Measurements from ENCODE around the gene BMPER. TPM values are rescaled to one million over a fixed set of nuclear protein-coding genes. Genes with fewer than 3 reads are reported as not detected.

BMPER gene
- polyA plus RNA-seq, 1 experiment: 8.8 TPM

DNA sequence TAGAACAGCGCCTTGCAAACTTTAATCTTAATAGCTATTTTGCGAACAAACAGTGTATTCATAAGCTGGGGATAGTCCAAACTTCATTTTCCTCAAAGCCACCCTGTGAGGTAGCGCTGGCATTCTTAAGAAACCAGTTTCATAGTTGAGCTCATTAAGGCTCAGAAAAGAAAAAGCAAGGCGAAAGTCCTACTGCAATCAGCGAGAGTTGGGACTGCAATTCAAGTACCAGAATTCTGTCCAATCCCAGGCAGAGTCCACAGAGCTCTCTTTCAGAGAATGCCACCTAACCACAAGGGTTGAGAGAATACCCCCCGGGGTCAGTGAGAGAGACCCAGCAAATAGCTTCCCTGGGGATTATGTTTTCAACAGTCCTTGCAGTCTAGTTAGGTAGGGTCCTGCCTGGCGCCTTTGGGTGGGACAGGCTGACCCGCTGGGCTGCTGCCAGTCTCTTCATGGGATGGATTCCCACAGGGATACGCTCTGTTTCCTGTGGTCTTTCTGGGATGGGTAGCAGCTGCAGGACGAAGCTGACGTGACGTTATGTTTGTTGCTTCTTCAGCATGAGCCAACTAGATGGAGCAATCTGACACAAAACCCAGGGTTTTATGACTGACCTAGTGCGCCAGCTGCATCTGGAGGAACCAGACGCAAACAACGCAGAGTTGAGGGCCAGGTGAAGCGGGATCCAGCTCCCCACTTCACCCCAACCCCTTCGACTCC, 16.0 kb downstream of the BMPER start:
- no peaks in the 10 kb centered on the region; the same call in 1 of the 2 replicates for H3K36me3 ChIP-seq (ENCODE audit: control insufficient read depth, insufficient read depth, low read length)
- POLR2A ChIA-PET: no interaction called here
- no peak for DNase-seq (ENCODE audit: low read depth)
- TF ChIP-seq CTCF (IDR thresholded peaks at IDR 0.05; ENCODE audit: insufficient read depth, low read depth, low read length): no peak
- no peaks in the 10 kb centered on the region for H3K27me3 ChIP-seq (ENCODE audit: control insufficient read depth, insufficient read depth, low read length)
- H3K4me3 ChIP-seq (ENCODE audit: low read depth, low read length): no peak overlapping the region
- CTCF ChIA-PET: interaction anchor here (0.8 to 3.2 kb wide), 5 partner anchors 11 to 167 kb away, joined by 3 to 28 read pairs (median 4); no protein-coding TSS in a partner anchor

DNA sequence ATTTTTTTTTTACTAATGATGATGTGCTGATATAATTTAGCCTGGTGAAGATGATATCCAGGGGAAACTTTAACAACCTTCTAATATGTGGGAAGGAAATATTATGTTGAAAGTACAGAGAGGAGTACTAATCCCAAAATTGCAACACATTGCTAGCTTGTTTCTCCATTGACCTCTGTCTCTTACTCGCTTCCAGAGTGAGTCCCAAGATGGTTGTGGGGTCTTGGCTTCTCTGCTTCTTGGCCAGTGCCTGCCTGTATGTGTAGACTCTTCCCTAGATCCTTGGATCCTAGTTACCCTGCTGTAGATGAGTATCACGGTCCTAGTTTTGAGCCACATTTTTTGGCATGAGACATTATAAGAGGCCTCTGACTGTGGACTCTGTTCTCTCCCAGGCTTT, 17.5 kb downstream of the BMPER start:
- POLR2A ChIA-PET: no interaction called here
- DNase-seq (ENCODE audit: low read depth): no peak
- H3K27me3 ChIP-seq (ENCODE audit: control insufficient read depth, insufficient read depth, low read length): no peaks in the 10 kb centered on the region
- CTCF ChIA-PET: interaction anchor here (3.2 kb wide), 1 partner anchor 9 kb away, joined by 28 read pairs; no protein-coding TSS in a partner anchor
- peaks cover under 1% of the 10 kb centered on the region; the same call in 1 of the 2 replicates for H3K36me3 ChIP-seq (ENCODE audit: control insufficient read depth, insufficient read depth, low read length)
- no peak for TF ChIP-seq CTCF (IDR thresholded peaks at IDR 0.05; ENCODE audit: insufficient read depth, low read depth, low read length)
- no peak overlapping the region for H3K4me3 ChIP-seq (ENCODE audit: low read depth, low read length)

DNA sequence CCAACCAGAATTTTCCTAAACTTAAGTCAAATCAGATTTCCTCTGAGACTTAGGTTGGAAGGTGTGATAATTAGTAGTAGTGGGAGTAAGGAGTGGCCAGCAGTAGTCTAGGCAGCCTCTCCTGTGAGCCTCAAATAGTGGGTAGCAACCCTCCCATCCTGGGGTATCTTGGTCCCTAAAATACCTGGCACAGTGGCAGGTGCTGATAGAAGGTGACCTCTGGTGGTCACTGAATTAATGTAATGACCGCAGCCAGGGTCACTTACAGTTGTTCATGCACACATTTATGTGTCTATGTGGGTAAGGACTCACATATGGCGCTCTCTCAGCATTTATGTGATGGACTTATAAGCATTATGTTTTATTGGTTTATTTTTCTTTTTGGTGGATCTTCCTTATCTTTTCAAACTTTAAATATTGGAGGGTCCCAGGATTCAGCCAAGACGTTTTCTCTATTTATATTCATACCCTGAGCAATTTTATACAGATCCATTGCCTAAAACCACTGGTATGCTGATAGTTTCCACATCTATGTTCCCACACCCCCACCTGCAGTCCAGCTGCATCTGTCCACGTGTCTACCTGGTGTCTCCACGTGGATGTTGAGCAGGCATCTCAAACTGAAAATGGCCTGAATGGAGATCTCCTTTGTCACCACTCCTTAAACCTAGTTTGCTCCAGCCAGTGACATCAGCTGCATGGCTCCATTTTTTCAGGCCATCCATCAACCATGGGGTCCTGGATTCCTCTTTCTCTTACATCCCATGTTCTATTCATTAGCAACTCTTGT, 18.3 kb downstream of the BMPER start:
- ChIA-PET POLR2A (no interaction called here), CTCF (interaction anchor here (1.2 to 3.2 kb wide), 3 partner anchors 8 to 166 kb away, joined by 4 to 28 read pairs (median 5); no protein-coding TSS in a partner anchor)
- DNase-seq (ENCODE audit: low read depth): no peak
- H3K4me3 ChIP-seq (ENCODE audit: low read depth, low read length): no peak overlapping the region
- no peak for TF ChIP-seq CTCF (IDR thresholded peaks at IDR 0.05; ENCODE audit: insufficient read depth, low read depth, low read length)
- no peaks in the 10 kb centered on the region for H3K27me3 ChIP-seq (ENCODE audit: control insufficient read depth, insufficient read depth, low read length)
- H3K36me3 ChIP-seq (ENCODE audit: control insufficient read depth, insufficient read depth, low read length): peaks cover 3% of the 10 kb centered on the region

GRCh38 chr7:33926535-33926934, 21.2 kb downstream of the BMPER start:
- CTCF ChIA-PET: interaction anchor here (0.7 to 1.1 kb wide), 4 partner anchors 10 to 432 kb away, joined by 3 to 8 read pairs (median 4); no protein-coding TSS in a partner anchor
- Histone ChIP-seq H3K27me3 (ENCODE audit: control insufficient read depth, insufficient read depth, low read length) (no peaks in the 10 kb centered on the region), H3K4me3 (ENCODE audit: low read depth, low read length) (no peak overlapping the region), H3K36me3 (ENCODE audit: control insufficient read depth, insufficient read depth, low read length) (peaks cover 3% of the 10 kb centered on the region)
- POLR2A ChIA-PET: no interaction called here
- no peak for TF ChIP-seq CTCF (IDR thresholded peaks at IDR 0.05; ENCODE audit: insufficient read depth, low read depth, low read length)
- no peak for DNase-seq (ENCODE audit: low read depth)

- Histone ChIP-seq H3K4me3 (ENCODE audit: low read depth, low read length) (no peak overlapping the region), H3K27me3 (ENCODE audit: control insufficient read depth, insufficient read depth, low read length) (no peaks in the 10 kb centered on the region), H3K36me3 (ENCODE audit: control insufficient read depth, insufficient read depth, low read length) (peaks cover 3% of the 10 kb centered on the region)
- ChIA-PET POLR2A (no interaction called here), CTCF (interaction anchor here (1.1 to 1.5 kb wide), 2 partner anchors 25 to 66 kb away, joined by 3 to 5 read pairs; no protein-coding TSS in a partner anchor)
- TF ChIP-seq CTCF (IDR thresholded peaks at IDR 0.05; ENCODE audit: insufficient read depth, low read depth, low read length): no peak
- no peak for DNase-seq (ENCODE audit: low read depth)
Observed at GRCh38 chr7:33928986-33929385, 23.6 kb downstream of the BMPER start.
